SW 1271 (cell line): Measurements from ENCODE around the gene PCED1B.

Experiments
- DNase-seq, 2 experiments: peaks; one replicate each; lab custom pipeline; 2025; lab: John Stamatoyannopoulos, UW

The PCED1B gene

GRCh38 chr12:47120736-47121135, 41.3 kb downstream of the PCED1B start:
- no peak for DNase-seq

GRCh38 chr12:47121146-47121545, 41.7 kb downstream of the PCED1B start:
- no peak for DNase-seq

- no peak for DNase-seq
Observed at GRCh38 chr12:47122602-47123001, 43.2 kb downstream of the PCED1B start.

GRCh38 chr12:47123730-47124129, 44.3 kb downstream of the PCED1B start:
- no peak for DNase-seq

- DNase-seq: no peak
Observed at GRCh38 chr12:47124451-47124850, 45.0 kb downstream of the PCED1B start.

- DNase-seq: no peak
Observed at GRCh38 chr12:47126246-47126645, 46.8 kb downstream of the PCED1B start.

GRCh38 chr12:47131011-47131410, 51.6 kb downstream of the PCED1B start:
- peak in 1 of 2 experiments; percentile 6 for DNase-seq

- no peak for DNase-seq
Observed at GRCh38 chr12:47134005-47134404, 54.6 kb downstream of the PCED1B start.

- DNase-seq: no peak
Observed at GRCh38 chr12:47135578-47135977, 56.2 kb downstream of the PCED1B start.

- DNase-seq: no peak
Observed at GRCh38 chr12:47139000-47139681, 59.7 kb downstream of the PCED1B start.

GRCh38 chr12:47141459-47141858, 62.0 kb downstream of the PCED1B start:
- DNase-seq: no peak

- no peak for DNase-seq
Observed at GRCh38 chr12:47144769-47145168, 65.3 kb downstream of the PCED1B start.

- no peak for DNase-seq
Observed at GRCh38 chr12:47145188-47145587, 65.8 kb downstream of the PCED1B start.

GRCh38 chr12:47147739-47148138, 68.3 kb downstream of the PCED1B start:
- DNase-seq: no peak

- no peak for DNase-seq
Observed at GRCh38 chr12:47149146-47149545, 69.7 kb downstream of the PCED1B start.

- no peak for DNase-seq
Observed at GRCh38 chr12:47152095-47152494, 72.7 kb downstream of the PCED1B start.

GRCh38 chr12:47155457-47156166, 76.2 kb downstream of the PCED1B start:
- DNase-seq: no peak

- DNase-seq: peak in 1 of 2 experiments; percentile 6
Observed at GRCh38 chr12:47156167-47156736, 76.8 kb downstream of the PCED1B start.

GRCh38 chr12:47158792-47159191, 79.4 kb downstream of the PCED1B start:
- no peak for DNase-seq

GRCh38 chr12:47159348-47159747, 79.9 kb downstream of the PCED1B start:
- DNase-seq: no peak

GRCh38 chr12:47160316-47161244, 81.2 kb downstream of the PCED1B start:
- no peak for DNase-seq

GRCh38 chr12:47164116-47164515, 84.7 kb downstream of the PCED1B start:
- DNase-seq: no peak
